OCI-LY3 (cell line): ENCODE data around the gene NTHL1.

Source experiments
- EZH2phosphoT487 ChIP-seq: fragments of 200-600 bp; shearing (Covaris generic); IDR thresholded peaks from 2 replicates; pipeline ENCODE4 v1.6.1; 2018; ENCODE audit warnings: antibody characterized with exemption, mixed run types, low read depth
- TF ChIP-seq, protein P1 (sequence below): fragments of 200-600, 300-600 bp; sonication (generic); IDR thresholded peaks from 2 replicates; pipeline ENCODE4 v1.5.1; 2014; ENCODE audit warnings: antibody characterized with exemption, low read length, low read depth

- TF ChIP-seq, protein P1, sequence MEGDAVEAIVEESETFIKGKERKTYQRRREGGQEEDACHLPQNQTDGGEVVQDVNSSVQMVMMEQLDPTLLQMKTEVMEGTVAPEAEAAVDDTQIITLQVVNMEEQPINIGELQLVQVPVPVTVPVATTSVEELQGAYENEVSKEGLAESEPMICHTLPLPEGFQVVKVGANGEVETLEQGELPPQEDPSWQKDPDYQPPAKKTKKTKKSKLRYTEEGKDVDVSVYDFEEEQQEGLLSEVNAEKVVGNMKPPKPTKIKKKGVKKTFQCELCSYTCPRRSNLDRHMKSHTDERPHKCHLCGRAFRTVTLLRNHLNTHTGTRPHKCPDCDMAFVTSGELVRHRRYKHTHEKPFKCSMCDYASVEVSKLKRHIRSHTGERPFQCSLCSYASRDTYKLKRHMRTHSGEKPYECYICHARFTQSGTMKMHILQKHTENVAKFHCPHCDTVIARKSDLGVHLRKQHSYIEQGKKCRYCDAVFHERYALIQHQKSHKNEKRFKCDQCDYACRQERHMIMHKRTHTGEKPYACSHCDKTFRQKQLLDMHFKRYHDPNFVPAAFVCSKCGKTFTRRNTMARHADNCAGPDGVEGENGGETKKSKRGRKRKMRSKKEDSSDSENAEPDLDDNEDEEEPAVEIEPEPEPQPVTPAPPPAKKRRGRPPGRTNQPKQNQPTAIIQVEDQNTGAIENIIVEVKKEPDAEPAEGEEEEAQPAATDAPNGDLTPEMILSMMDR = no peak
- no peak for TF ChIP-seq EZH2phosphoT487
Measured at GRCh38 chr16:2087748-2088631, 40.4 kb upstream of the NTHL1 start.
